K562 (cell line): ENCODE data around the gene PIK3R1. TPM values are rescaled to one million over a fixed set of nuclear protein-coding genes. Genes with fewer than 3 reads are reported as not detected.

ENCODE experiments used
- C11orf30 ChIP-seq: fragments of 450-650 bp; IDR thresholded peaks from 2 replicates; pipeline ENCODE4 v1.6.1; 2016; ENCODE audit warnings: low read depth, mild to moderate bottlenecking
- CBFA2T2 ChIP-seq: fragments of 450-650 bp; conservative IDR thresholded peaks from 2 replicates; pipeline ENCODE4 v1.6.1; 2017; ENCODE audit warnings: mild to moderate bottlenecking
- CBFA2T3 ChIP-seq: fragments of 450-650 bp; IDR thresholded peaks from 2 replicates; pipeline ENCODE4 v1.6.1; 2017
- CHD4 ChIP-seq: fragments of 200-600 bp; sonication (generic); IDR thresholded peaks from 3 replicates; pipeline ENCODE4 v1.6.1; 2012; ENCODE audit warnings: low read depth, mild to moderate bottlenecking, mixed read lengths, low read length, inconsistent platforms; ENCODE audit not compliant: insufficient read depth, insufficient replicate concordance, poor library complexity, severe bottlenecking
- ETV6 ChIP-seq, 3 experiments: fragments of 150-350 bp in 1 of 3; sonication (generic) in 1 of 3; formaldehyde crosslinking in 1 of 3; IDR thresholded peaks; 2 replicates each; pipeline versions ENCODE4 v1.6.1 to v1.8.0; 2014 to 2022; ENCODE audit warnings: borderline replicate concordance in 2 of 3, low read depth in 2 of 3, antibody characterized with exemption in 1 of 3, low read length in 1 of 3, mild to moderate bottlenecking in 1 of 3, missing genetic modification reagents in 1 of 3
- JUN ChIP-seq, 2 experiments: sonication (generic) in 1 of 2; formaldehyde crosslinking in 1 of 2; IDR thresholded peaks; 2 replicates each; pipeline versions ENCODE4 v1.6.1 to v1.8.0; 2012 to 2022; ENCODE audit warnings: borderline replicate concordance in 2 of 2, mild to moderate bottlenecking in 2 of 2, improper control_type of control experiment in 1 of 2, low read depth in 1 of 2, low read length in 1 of 2, missing genetic modification reagents in 1 of 2
- JUND ChIP-seq, 2 experiments: IDR thresholded peaks; 2 replicates in 1 of 2; 3 replicates in 1 of 2; pipeline ENCODE4 v1.6.1; 2011; ENCODE audit warnings: borderline replicate concordance in 2 of 2, low read depth in 2 of 2, low read length in 2 of 2, improper control_type of control experiment in 1 of 2, missing biosample characterization in 1 of 2, missing genetic modification characterization in 1 of 2, missing genetic modification reagents in 1 of 2
- MBD2 ChIP-seq: sonication (generic); IDR thresholded peaks from 2 replicates; pipeline ENCODE4 v1.6.1; 2016; ENCODE audit warnings: low read depth, borderline replicate concordance
- NFE2 ChIP-seq: IDR thresholded peaks from 2 replicates; pipeline ENCODE4 v1.6.1; 2014; ENCODE audit warnings: antibody characterized with exemption, low read depth
- SPI1 ChIP-seq: IDR thresholded peaks from 2 replicates; pipeline ENCODE4 v1.6.1; 2011; ENCODE audit warnings: low read depth, low read length, control low read depth, borderline replicate concordance
- polyA plus RNA-seq, 8 experiments: library from polyadenylated mRNA; depleted of rRNA in 4 of 8; stranded (reverse) in 5 of 8; unstranded in 3 of 8; fragments of >200 nt; fragmentation: Nextera tagmentation in 2 of 8; fragmentation: Illumina TruSeq in 1 of 8; extraction: Ambion mirVana in 2 of 8; extraction: Trizol in 1 of 8; gene quantifications; 2 replicates each; pipeline versions ENCODE4 v1.2.1 to v1.2.3, GENCODE V29; 2011 to 2014; ENCODE audit warnings: inconsistent platforms in 1 of 8, missing spikeins in 1 of 8
- total RNA-seq, 7 experiments: library from RNA; depleted of rRNA in 6 of 7; stranded (reverse); fragments of >200 nt in 6 of 7; fragmentation: Illumina TruSeq in 2 of 7; extraction: Trizol in 2 of 7; gene quantifications; 2 replicates each; pipeline versions ENCODE4 v1.2.1 to v1.2.3, GENCODE V29; 2011 to 2021; ENCODE audit warnings: low replicate concordance in 1 of 7

Gene PIK3R1
- total and polyA plus RNA-seq, 9 of the 15 experiments (the other 6 are each of a cell fraction or from before 2014, with no cell fraction given) = 1.1 to 9.7 (median 4.8) TPM

DNA sequence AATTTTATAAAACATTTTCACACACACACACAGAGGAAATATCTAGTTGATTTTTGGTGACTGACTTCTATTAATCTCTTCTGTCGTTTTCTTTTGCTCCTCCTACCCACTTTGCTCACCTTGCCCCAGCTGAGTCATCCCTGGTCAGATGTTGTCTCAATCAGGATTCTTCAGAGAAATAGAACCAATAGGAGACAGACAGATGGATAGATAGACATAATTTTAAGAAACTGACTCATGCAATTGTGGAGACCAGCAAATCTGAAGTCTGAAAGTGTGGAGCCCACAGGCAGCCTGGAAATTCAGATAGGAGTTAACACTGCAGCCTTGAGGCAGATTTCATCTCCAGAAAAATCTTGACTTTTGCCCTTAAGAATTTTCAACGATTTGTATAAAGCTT lies 37.0 kb upstream of the PIK3R1 start (continued):
- no peak for TF ChIP-seq MBD2
- no peak for TF ChIP-seq ETV6 (IDR thresholded peaks at IDR 0.05; ENCODE audit: borderline replicate concordance in 1 of 2, low read depth in 2 of 2, low read length in 1 of 2)
- TF ChIP-seq ETV6 (CRISPR knock-in tag; IDR thresholded peaks at IDR 0.05; ENCODE audit: borderline replicate concordance) = no peak
- TF ChIP-seq SPI1 = no peak
- TF ChIP-seq CBFA2T2 = peak; percentile 19; the same call in 1 of the 2 replicates
- 0 out of 2 replicates have a peak, but pooled peaks have one; percentile 18 for TF ChIP-seq JUN (IDR thresholded peaks at IDR 0.05; ENCODE audit: borderline replicate concordance, low read depth, low read length)
- no peak for TF ChIP-seq JUN (CRISPR knock-in tag; IDR thresholded peaks at IDR 0.05; ENCODE audit: borderline replicate concordance)
- 0 out of 2 replicates have a peak, but pooled peaks have one; percentile 6 for TF ChIP-seq C11orf30
- no peak for TF ChIP-seq CHD4
- TF ChIP-seq CBFA2T3 = peak; percentile 54
- TF ChIP-seq NFE2 = peak; percentile 51; the same call in 1 of the 2 replicates
- TF ChIP-seq JUND (IDR thresholded peaks at IDR 0.05; ENCODE audit: borderline replicate concordance, low read depth, low read length) = peak; percentile 41; the same call in 1 of the 2 replicates
- TF ChIP-seq JUND (tag; IDR thresholded peaks at IDR 0.05; ENCODE audit: borderline replicate concordance, low read depth, low read length) = no peak; the same call in 2 of the 3 replicates
